GM23338 (cell line): ENCODE results near the gene SPG7. TPM values are rescaled to one million over a fixed set of nuclear protein-coding genes. Genes with fewer than 3 reads are reported as not detected.

Experiments used
- ATAC-seq: fragments of 200-7000 bp; cut with Tn5 transposase; 3 replicates; pipeline ENCODE4 v1.9.1; 2020
- DNase-seq: peaks from one replicate; pipeline ENCODE4 v3.0.0-alpha.2; 2015; ENCODE audit warnings: low spot score
- H2AFZ ChIP-seq: fragments of 200-600 bp; sonication (generic); 2 replicates; pipeline ENCODE4 v1.8.0; 2016; ENCODE audit warnings: antibody characterized with exemption, mild to moderate bottlenecking, moderate library complexity
- H3F3A ChIP-seq: fragments of 200-600 bp; sonication (generic); replicated peaks from 2 replicates; pipeline ENCODE4 v1.8.0; 2017; ENCODE audit warnings: antibody characterized with exemption, mixed run types, low read depth
- H3K27ac ChIP-seq: fragments of 200-600 bp; sonication (generic); 2 replicates; pipeline ENCODE4 v1.6.1; 2016; ENCODE audit warnings: low read depth
- H3K27me3 ChIP-seq: fragments of 200-600 bp; sonication (generic); 2 replicates; pipeline ENCODE4 v1.8.0; 2016; ENCODE audit warnings: mild to moderate bottlenecking, mixed run types, moderate library complexity; ENCODE audit not compliant: insufficient read depth
- H3K36me3 ChIP-seq: fragments of 200-600 bp; sonication (generic); 2 replicates; pipeline ENCODE4 v1.8.0; 2016; ENCODE audit warnings: mild to moderate bottlenecking; ENCODE audit not compliant: insufficient read depth
- H3K4me1 ChIP-seq: fragments of 200-600 bp; sonication (generic); 2 replicates; pipeline ENCODE4 v1.8.0; 2016; ENCODE audit warnings: mild to moderate bottlenecking, moderate library complexity; ENCODE audit not compliant: insufficient read depth
- H3K4me2 ChIP-seq: fragments of 200-600 bp; sonication (generic); 2 replicates; pipeline ENCODE4 v1.7.1; 2017; ENCODE audit warnings: mixed run types
- H3K4me3 ChIP-seq: fragments of 200-600 bp; sonication (generic); 2 replicates; pipeline ENCODE4 v1.6.1; 2016; ENCODE audit warnings: mixed run types
- H3K79me2 ChIP-seq: fragments of 200-600 bp; sonication (generic); replicated peaks from 2 replicates; pipeline ENCODE4 v1.8.0; 2017; ENCODE audit warnings: mild to moderate bottlenecking; ENCODE audit not compliant: insufficient read depth
- H3K9me2 ChIP-seq: fragments of 200-600 bp; sonication (generic); 2 replicates; pipeline ENCODE4 v1.8.0; 2017; ENCODE audit not compliant: insufficient read depth
- H4K20me1 ChIP-seq: fragments of 200-600 bp; sonication (generic); replicated peaks from 2 replicates; pipeline ENCODE4 v1.8.0; 2017; ENCODE audit warnings: mild to moderate bottlenecking; ENCODE audit not compliant: insufficient read depth
- H3K27ac Mint-ChIP-seq: 2 replicates; pipeline ENCODE4 v1.8.0; 2020; ENCODE audit warnings: inconsistent platforms, mild to moderate bottlenecking, moderate library complexity, mixed read lengths
- H3K27me3 Mint-ChIP-seq: 3 replicates; pipeline ENCODE4 v1.8.0; 2022; ENCODE audit warnings: low read depth, mild to moderate bottlenecking, moderate library complexity, mixed read lengths, inconsistent platforms; ENCODE audit not compliant: insufficient read depth, poor library complexity
- H3K36me3 Mint-ChIP-seq: 3 replicates; pipeline ENCODE4 v1.8.0; 2021; ENCODE audit warnings: low read depth, mild to moderate bottlenecking, inconsistent platforms, moderate library complexity, mixed read lengths
- H3K4me1 Mint-ChIP-seq: 3 replicates; pipeline ENCODE4 v1.8.0; 2020; ENCODE audit warnings: mild to moderate bottlenecking, inconsistent platforms, mixed read lengths
- H3K4me3 Mint-ChIP-seq: 3 replicates; pipeline ENCODE4 v1.8.0; 2021; ENCODE audit warnings: moderate library complexity, mild to moderate bottlenecking, inconsistent platforms, mixed read lengths
- H3K9me3 Mint-ChIP-seq: 3 replicates; pipeline ENCODE4 v1.8.0; 2020; ENCODE audit warnings: moderate library complexity, mild to moderate bottlenecking, inconsistent platforms, mixed read lengths
- CREB1 ChIP-seq: fragments of 250-450 bp; sonication (Bioruptor Pico); IDR thresholded peaks from 2 replicates; pipeline ENCODE4 v1.5.0; 2020; ENCODE audit warnings: low read depth, mild to moderate bottlenecking, moderate library complexity
- CTCF ChIP-seq, 2 experiments: fragments of 200-600 bp in 1 of 2; sonication (generic) in 1 of 2; conservative IDR thresholded peaks; 2 replicates each; pipeline versions ENCODE4 v1.5.1 to v1.6.1; 2016 to 2017; ENCODE audit warnings: antibody characterized with exemption in 2 of 2, low read depth in 2 of 2, mild to moderate bottlenecking in 2 of 2, moderate library complexity in 1 of 2
- EZH2 ChIP-seq: fragments of 200-600 bp; sonication (generic); IDR thresholded peaks from one replicate; pipeline ENCODE4 v1.8.0; 2017; ENCODE audit warnings: antibody characterized with exemption, mild to moderate bottlenecking, low read depth; ENCODE audit not compliant: unreplicated experiment
- EZH2phosphoT487 ChIP-seq: fragments of 200-600 bp; sonication (generic); IDR thresholded peaks from one replicate; pipeline ENCODE4 v1.8.1; 2018; ENCODE audit warnings: antibody characterized with exemption; ENCODE audit not compliant: unreplicated experiment
- NANOG ChIP-seq: IDR thresholded peaks from 2 replicates; pipeline ENCODE4 v1.6.1; 2016; ENCODE audit warnings: antibody characterized with exemption, borderline replicate concordance
- POLR2AphosphoS5 ChIP-seq: IDR thresholded peaks from 2 replicates; pipeline ENCODE4 v1.6.1; 2016; ENCODE audit warnings: antibody characterized with exemption, low read depth
- STAT1 ChIP-seq: IDR thresholded peaks from one replicate; pipeline ENCODE4 v1.6.1; 2016; ENCODE audit warnings: antibody characterized with exemption; ENCODE audit not compliant: unreplicated experiment
- ZNF114 ChIP-seq: fragments of 250-450 bp; sonication (Bioruptor Pico); IDR thresholded peaks from 2 replicates; pipeline ENCODE4 v1.5.0; 2020; ENCODE audit warnings: mild to moderate bottlenecking, moderate library complexity
- ZNF331 ChIP-seq: fragments of 250-450 bp; sonication (Bioruptor Pico); IDR thresholded peaks from 2 replicates; pipeline ENCODE4 v1.5.0; 2020; ENCODE audit warnings: low read depth, mild to moderate bottlenecking, moderate library complexity
- polyA plus RNA-seq: library from polyadenylated mRNA; unstranded; fragments of >200 nt; fragmentation: Nextera tagmentation; extraction: Ambion mirVana; gene quantifications from 2 replicates; pipeline ENCODE4 v1.2.1, GENCODE V29; 2016
- total RNA-seq: library from RNA; depleted of rRNA; stranded (reverse); fragments of >200 nt; shearing (Covaris generic); gene quantifications from 2 replicates; pipeline ENCODE4 v1.2.3, GENCODE V29; 2014
- TF ChIP-seq, protein P1 (sequence below): IDR thresholded peaks from one replicate; pipeline ENCODE4 v1.6.1; 2018; ENCODE audit warnings: antibody characterized with exemption; ENCODE audit not compliant: unreplicated experiment
- TF ChIP-seq, protein P2 (sequence below): IDR thresholded peaks from 2 replicates; pipeline ENCODE4 v1.6.1; 2016; ENCODE audit warnings: antibody characterized with exemption

SPG7 gene
- total and polyA plus RNA-seq, 2 experiments from 2014 or later, result 77.1 to 267 TPM

GRCh38 chr16:89546781-89547180 lies 38.6 kb downstream of the SPG7 start:
- TF ChIP-seq POLR2AphosphoS5 (no peak), CREB1 (CRISPR knock-in tag) (no peak), NANOG (no peak), ZNF331 (no peak)
- H3K36me3 ChIP-seq, result peaks cover 15% of the 10 kb centered on the region
- H3K27me3 ChIP-seq, result no peaks in the 10 kb centered on the region
- H3K9me3 Mint-ChIP-seq, result no peaks in the 10 kb centered on the region
- ATAC-seq (no peak), DNase-seq (no peak)
- no peak overlapping the region for H3K27ac Mint-ChIP-seq
- H3F3A ChIP-seq, result 0 out of 2 replicates have a peak, but pooled peaks cover 3% of the 10 kb centered on the region
- H3K9me2 ChIP-seq, result no peaks in the 10 kb centered on the region
- peaks cover 57% of the 10 kb centered on the region for H3K36me3 Mint-ChIP-seq
- H4K20me1 ChIP-seq, result no peaks in the 10 kb centered on the region
- peaks cover 8% of the 10 kb centered on the region for H3K27me3 Mint-ChIP-seq
- no peak overlapping the region for H2AFZ ChIP-seq
- H3K4me1 Mint-ChIP-seq, result no peaks in the 10 kb centered on the region
- no peak overlapping the region for H3K4me3 ChIP-seq
- H3K79me2 ChIP-seq, result no peaks in the 10 kb centered on the region
- H3K27ac ChIP-seq, result no peak overlapping the region
- H3K4me3 Mint-ChIP-seq, result no peak overlapping the region; the same call in 2 of the 3 replicates
- no peaks in the 10 kb centered on the region for H3K4me1 ChIP-seq
- no peak overlapping the region for H3K4me2 ChIP-seq

DNA sequence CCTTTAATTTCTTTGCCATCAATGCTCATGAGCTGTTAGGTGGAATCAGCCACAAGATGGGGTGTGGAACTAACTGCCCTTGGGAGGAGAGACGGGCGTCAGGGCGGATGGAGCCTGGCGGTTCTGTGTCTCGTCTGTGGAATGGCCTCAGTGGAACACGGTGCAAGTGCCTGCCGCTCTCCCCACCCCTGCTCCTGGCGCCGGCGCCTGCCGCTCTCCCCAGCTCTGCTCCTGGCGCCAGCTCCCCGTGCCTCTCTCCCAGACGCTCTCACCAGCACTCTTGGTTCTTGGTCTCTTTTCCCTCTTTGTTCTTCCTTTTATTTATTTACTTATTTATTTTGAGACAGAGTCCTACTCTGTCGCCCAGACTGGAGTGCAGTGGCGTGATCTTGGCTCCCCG lies 39.1 kb downstream of the SPG7 start:
- H3K36me3 ChIP-seq, result peaks cover 15% of the 10 kb centered on the region
- no peaks in the 10 kb centered on the region for H3K9me2 ChIP-seq
- H3K4me1 ChIP-seq, result no peaks in the 10 kb centered on the region
- H3K4me3 ChIP-seq, result no peak overlapping the region
- Mint-ChIP-seq H3K4me3 (no peak overlapping the region), H3K9me3 (no peaks in the 10 kb centered on the region), H3K27me3 (peaks cover 11% of the 10 kb centered on the region), H3K27ac (no peak overlapping the region), H3K36me3 (peaks cover 60% of the 10 kb centered on the region), H3K4me1 (no peaks in the 10 kb centered on the region)
- H2AFZ ChIP-seq, result no peak overlapping the region
- H3F3A ChIP-seq, result 0 out of 2 replicates have a peak, but pooled peaks cover 3% of the 10 kb centered on the region
- H3K27me3 ChIP-seq, result no peaks in the 10 kb centered on the region
- DNase-seq (no peak), ATAC-seq (no peak)
- no peak overlapping the region for H3K27ac ChIP-seq
- TF ChIP-seq EZH2phosphoT487 (no peak), STAT1 (no peak), ZNF114 (CRISPR knock-in tag) (no peak), CREB1 (CRISPR knock-in tag) (no peak)
- TF ChIP-seq, protein P1, sequence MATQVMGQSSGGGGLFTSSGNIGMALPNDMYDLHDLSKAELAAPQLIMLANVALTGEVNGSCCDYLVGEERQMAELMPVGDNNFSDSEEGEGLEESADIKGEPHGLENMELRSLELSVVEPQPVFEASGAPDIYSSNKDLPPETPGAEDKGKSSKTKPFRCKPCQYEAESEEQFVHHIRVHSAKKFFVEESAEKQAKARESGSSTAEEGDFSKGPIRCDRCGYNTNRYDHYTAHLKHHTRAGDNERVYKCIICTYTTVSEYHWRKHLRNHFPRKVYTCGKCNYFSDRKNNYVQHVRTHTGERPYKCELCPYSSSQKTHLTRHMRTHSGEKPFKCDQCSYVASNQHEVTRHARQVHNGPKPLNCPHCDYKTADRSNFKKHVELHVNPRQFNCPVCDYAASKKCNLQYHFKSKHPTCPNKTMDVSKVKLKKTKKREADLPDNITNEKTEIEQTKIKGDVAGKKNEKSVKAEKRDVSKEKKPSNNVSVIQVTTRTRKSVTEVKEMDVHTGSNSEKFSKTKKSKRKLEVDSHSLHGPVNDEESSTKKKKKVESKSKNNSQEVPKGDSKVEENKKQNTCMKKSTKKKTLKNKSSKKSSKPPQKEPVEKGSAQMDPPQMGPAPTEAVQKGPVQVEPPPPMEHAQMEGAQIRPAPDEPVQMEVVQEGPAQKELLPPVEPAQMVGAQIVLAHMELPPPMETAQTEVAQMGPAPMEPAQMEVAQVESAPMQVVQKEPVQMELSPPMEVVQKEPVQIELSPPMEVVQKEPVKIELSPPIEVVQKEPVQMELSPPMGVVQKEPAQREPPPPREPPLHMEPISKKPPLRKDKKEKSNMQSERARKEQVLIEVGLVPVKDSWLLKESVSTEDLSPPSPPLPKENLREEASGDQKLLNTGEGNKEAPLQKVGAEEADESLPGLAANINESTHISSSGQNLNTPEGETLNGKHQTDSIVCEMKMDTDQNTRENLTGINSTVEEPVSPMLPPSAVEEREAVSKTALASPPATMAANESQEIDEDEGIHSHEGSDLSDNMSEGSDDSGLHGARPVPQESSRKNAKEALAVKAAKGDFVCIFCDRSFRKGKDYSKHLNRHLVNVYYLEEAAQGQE, result no peak
- no peaks in the 10 kb centered on the region for H3K79me2 ChIP-seq
- no peaks in the 10 kb centered on the region for H4K20me1 ChIP-seq
- no peak overlapping the region for H3K4me2 ChIP-seq

- Mint-ChIP-seq H3K9me3 (no peaks in the 10 kb centered on the region), H3K36me3 (peaks cover 62% of the 10 kb centered on the region), H3K4me1 (no peaks in the 10 kb centered on the region), H3K4me3 (no peak overlapping the region), H3K27me3 (peaks cover 11% of the 10 kb centered on the region), H3K27ac (no peak overlapping the region)
- Histone ChIP-seq H2AFZ (no peak overlapping the region), H3F3A (0 out of 2 replicates have a peak, but pooled peaks cover 3% of the 10 kb centered on the region), H3K36me3 (peaks cover 15% of the 10 kb centered on the region), H3K79me2 (no peaks in the 10 kb centered on the region), H3K27ac (no peak overlapping the region), H3K4me2 (no peak overlapping the region), H3K4me3 (no peak overlapping the region), H3K9me2 (no peaks in the 10 kb centered on the region), H4K20me1 (no peaks in the 10 kb centered on the region), H3K27me3 (no peaks in the 10 kb centered on the region), H3K4me1 (no peaks in the 10 kb centered on the region)
- ATAC-seq, result no peak
- no peak for DNase-seq
- no peak for TF ChIP-seq EZH2
- TF ChIP-seq ZNF331, result no peak
- TF ChIP-seq CTCF (conservative IDR thresholded peaks at IDR 0.05; ENCODE audit: low read depth in 2 of 2), result no peak
- TF ChIP-seq NANOG, result no peak
- no peak for TF ChIP-seq CREB1 (CRISPR knock-in tag)
- TF ChIP-seq STAT1, result no peak
- TF ChIP-seq ZNF114 (CRISPR knock-in tag), result no peak
- TF ChIP-seq, protein P2, sequence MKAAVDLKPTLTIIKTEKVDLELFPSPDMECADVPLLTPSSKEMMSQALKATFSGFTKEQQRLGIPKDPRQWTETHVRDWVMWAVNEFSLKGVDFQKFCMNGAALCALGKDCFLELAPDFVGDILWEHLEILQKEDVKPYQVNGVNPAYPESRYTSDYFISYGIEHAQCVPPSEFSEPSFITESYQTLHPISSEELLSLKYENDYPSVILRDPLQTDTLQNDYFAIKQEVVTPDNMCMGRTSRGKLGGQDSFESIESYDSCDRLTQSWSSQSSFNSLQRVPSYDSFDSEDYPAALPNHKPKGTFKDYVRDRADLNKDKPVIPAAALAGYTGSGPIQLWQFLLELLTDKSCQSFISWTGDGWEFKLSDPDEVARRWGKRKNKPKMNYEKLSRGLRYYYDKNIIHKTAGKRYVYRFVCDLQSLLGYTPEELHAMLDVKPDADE, result no peak
These were observed 39.7 kb downstream of the SPG7 start for GRCh38 chr16:89547860-89548259.
